Measurements from ENCODE around the gene IKZF5. TPM values are rescaled to one million over a fixed set of nuclear protein-coding genes. Genes with fewer than 3 reads are reported as not detected.

Gene IKZF5
- total RNA-seq, 1 donor from 2014 or later, result 10.5 TPM

DNA sequence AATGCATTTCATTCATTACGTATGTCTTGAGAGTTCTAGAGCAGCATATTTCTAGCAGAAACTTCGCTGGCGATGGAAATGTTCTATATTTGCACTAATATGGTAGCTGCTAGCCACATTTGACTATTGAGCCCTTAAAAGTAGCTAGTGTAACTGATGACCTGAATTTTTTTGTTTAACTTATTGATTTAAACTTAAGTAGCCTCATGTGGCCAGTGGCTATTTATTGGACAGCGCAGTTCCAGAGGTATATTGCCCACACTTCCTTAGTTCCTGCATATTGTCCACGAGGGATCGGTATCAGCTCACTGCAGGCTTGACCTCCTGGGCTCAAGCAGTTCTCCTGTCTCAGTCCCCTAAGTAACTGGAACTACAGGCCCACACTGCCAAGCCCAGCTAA lies 24.7 kb downstream of the IKZF5 start:
- Mint-ChIP-seq H3K36me3 (ENCODE audit: unreplicated experiment) (peaks cover 23% of the 10 kb centered on the region), H3K4me1 (ENCODE audit: unreplicated experiment) (peaks cover 16% of the 10 kb centered on the region), H3K4me3 (ENCODE audit: unreplicated experiment) (no peak overlapping the region), H3K27me3 (ENCODE audit: unreplicated experiment) (no peaks in the 10 kb centered on the region), H3K27ac (ENCODE audit: unreplicated experiment) (no peak overlapping the region), H3K9me3 (ENCODE audit: unreplicated experiment) (no peaks in the 10 kb centered on the region)
- TF ChIP-seq, protein P1, sequence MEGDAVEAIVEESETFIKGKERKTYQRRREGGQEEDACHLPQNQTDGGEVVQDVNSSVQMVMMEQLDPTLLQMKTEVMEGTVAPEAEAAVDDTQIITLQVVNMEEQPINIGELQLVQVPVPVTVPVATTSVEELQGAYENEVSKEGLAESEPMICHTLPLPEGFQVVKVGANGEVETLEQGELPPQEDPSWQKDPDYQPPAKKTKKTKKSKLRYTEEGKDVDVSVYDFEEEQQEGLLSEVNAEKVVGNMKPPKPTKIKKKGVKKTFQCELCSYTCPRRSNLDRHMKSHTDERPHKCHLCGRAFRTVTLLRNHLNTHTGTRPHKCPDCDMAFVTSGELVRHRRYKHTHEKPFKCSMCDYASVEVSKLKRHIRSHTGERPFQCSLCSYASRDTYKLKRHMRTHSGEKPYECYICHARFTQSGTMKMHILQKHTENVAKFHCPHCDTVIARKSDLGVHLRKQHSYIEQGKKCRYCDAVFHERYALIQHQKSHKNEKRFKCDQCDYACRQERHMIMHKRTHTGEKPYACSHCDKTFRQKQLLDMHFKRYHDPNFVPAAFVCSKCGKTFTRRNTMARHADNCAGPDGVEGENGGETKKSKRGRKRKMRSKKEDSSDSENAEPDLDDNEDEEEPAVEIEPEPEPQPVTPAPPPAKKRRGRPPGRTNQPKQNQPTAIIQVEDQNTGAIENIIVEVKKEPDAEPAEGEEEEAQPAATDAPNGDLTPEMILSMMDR (IDR thresholded peaks at IDR 0.05), result no peak
- DNase-seq (ENCODE audit: extremely low spot score, unreplicated experiment), result no peak

DNA sequence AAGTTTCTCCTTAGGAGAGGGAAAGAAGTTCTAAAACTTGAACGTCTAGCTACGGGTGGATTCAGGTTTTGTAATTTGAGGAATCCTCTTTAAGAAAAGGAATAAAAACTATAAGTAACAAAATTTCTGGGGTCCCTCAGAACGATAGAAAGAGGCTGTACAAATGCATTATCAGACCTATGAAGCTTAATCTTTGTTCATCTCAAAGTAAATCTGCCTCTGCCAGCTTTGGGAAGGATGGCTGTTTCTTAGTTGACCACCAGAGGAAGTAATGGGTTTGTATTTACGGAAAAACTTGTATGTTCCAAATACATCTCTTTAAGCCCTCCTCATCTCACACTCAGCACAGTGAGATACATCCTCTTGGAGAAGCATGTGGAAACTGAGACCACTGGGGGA lies 27.5 kb downstream of the IKZF5 start:
- DNase-seq (ENCODE audit: extremely low spot score, unreplicated experiment), result no peak
- TF ChIP-seq, protein P1 (IDR thresholded peaks at IDR 0.05), result peak; percentile 55
- Mint-ChIP-seq H3K4me3 (ENCODE audit: unreplicated experiment) (peak overlapping the region; percentile 84), H3K4me1 (ENCODE audit: unreplicated experiment) (peaks cover 16% of the 10 kb centered on the region), H3K9me3 (ENCODE audit: unreplicated experiment) (no peaks in the 10 kb centered on the region), H3K27ac (ENCODE audit: unreplicated experiment) (peak overlapping the region; percentile 63), H3K36me3 (ENCODE audit: unreplicated experiment) (peaks cover 10% of the 10 kb centered on the region), H3K27me3 (ENCODE audit: unreplicated experiment) (peaks cover 3% of the 10 kb centered on the region)

DNA sequence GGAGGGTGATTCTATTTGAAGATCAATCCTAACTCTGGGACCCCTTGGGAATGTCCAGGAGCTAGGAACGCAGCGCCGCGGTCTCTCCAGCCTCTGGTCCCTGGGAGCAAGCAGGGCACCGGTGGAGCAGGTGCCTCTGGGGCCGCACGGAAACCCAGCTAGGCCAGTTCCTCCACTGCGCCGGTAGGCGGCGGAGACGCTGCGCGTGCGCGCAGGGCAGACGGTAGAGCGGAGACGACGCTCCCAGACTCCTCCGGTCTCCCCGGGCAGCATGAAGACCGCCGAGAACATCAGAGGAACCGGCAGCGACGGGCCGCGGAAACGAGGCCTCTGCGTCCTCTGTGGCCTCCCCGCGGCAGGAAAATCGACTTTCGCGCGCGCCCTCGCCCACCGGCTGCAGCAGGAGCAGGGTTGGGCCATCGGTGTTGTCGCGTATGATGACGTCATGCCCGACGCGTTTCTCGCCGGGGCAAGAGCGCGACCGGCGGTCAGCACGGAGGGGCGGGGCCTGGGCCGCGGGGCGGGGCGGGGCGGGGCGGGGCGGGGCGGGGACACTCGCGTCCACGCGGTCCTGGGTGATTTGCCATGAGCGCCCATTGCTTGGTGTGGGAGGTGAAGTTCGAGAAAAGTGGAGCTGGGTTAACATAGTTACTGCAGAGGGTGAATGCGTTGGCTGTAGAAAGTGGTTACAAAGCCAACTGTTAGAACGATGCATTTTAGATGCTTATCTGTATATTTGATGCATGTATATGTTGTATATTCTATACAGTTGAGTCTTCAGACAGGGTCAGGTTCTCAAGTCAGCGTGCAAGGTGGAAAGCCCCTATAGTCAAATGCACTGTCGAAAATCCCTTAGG lies 28.2 kb downstream of the IKZF5 start, which contains the start of gene PSTK:
Gene PSTK (plus strand): TSS at position 193 of the 857 bp plus-strand sequence. CDS start 79 bp downstream, at position 272.
- DNase-seq (ENCODE audit: extremely low spot score, unreplicated experiment), result peak; percentile 95
- Mint-ChIP-seq H3K36me3 (ENCODE audit: unreplicated experiment) (peaks cover 9% of the 10 kb centered on the region), H3K27ac (ENCODE audit: unreplicated experiment) (peak within 1 kb of the TSS; percentile 92), H3K4me1 (ENCODE audit: unreplicated experiment) (peaks cover 16% of the 10 kb centered on the region), H3K27me3 (ENCODE audit: unreplicated experiment) (peaks cover 3% of the 10 kb centered on the region), H3K9me3 (ENCODE audit: unreplicated experiment) (no peaks in the 10 kb centered on the region), H3K4me3 (ENCODE audit: unreplicated experiment) (peak within 1 kb of the TSS; percentile 84)
- TF ChIP-seq, protein P1 (IDR thresholded peaks at IDR 0.05), result peak; percentile 92

DNA sequence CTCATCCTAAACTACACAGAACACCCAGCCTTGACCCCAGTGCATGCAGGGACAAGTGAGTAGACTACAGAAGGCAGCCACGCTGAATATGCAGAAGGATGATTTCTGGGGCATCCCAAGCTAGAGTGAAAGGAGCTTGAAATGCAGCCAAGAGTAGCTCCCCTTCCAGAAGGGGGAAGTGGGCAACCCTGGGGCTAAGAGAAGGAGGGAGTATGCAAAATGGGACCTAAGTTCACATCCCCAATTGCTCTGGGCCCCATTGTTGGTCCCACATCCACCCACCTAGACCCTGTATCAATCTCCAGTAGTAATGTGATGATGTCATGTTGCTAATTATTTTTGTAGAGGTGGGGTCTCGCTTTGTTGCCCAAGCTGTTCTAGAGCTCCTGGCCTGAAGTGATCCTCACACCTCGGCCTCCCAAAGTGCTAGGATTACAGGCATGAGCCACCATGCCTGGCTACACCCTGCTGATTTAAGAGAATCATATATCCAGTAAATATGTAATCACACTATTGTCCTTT lies 34.0 kb downstream of the IKZF5 start:
- DNase-seq (ENCODE audit: extremely low spot score, unreplicated experiment), result no peak
- Mint-ChIP-seq H3K27me3 (ENCODE audit: unreplicated experiment) (peaks cover 3% of the 10 kb centered on the region), H3K4me3 (ENCODE audit: unreplicated experiment) (no peak overlapping the region), H3K4me1 (ENCODE audit: unreplicated experiment) (no peaks in the 10 kb centered on the region), H3K27ac (ENCODE audit: unreplicated experiment) (no peak overlapping the region), H3K36me3 (ENCODE audit: unreplicated experiment) (no peaks in the 10 kb centered on the region), H3K9me3 (ENCODE audit: unreplicated experiment) (no peaks in the 10 kb centered on the region)
- TF ChIP-seq, protein P1 (IDR thresholded peaks at IDR 0.05), result no peak

DNA sequence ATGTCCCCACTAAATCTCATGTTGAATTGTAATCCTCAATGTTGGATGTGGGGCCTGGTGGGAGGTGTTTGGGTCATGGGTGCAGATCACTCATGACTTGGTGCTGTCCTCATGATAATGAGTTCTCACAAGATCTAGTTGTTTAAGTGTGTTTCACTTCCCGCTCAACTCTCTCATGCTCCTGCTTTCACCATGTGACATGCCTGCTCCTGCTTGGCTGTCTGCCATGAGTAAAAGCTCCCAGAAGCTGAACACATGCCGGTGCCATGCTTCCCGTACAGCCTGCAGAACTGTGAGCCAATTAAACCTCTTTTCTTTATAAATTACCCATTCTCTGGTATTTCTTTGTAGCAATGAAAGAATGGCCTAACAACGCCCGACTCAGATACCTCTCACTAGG lies 34.6 kb downstream of the IKZF5 start:
- Mint-ChIP-seq H3K27ac (ENCODE audit: unreplicated experiment) (no peak overlapping the region), H3K9me3 (ENCODE audit: unreplicated experiment) (peaks cover under 1% of the 10 kb centered on the region), H3K4me1 (ENCODE audit: unreplicated experiment) (no peaks in the 10 kb centered on the region), H3K27me3 (ENCODE audit: unreplicated experiment) (peaks cover 3% of the 10 kb centered on the region), H3K4me3 (ENCODE audit: unreplicated experiment) (no peak overlapping the region), H3K36me3 (ENCODE audit: unreplicated experiment) (no peaks in the 10 kb centered on the region)
- no peak for DNase-seq (ENCODE audit: extremely low spot score, unreplicated experiment)
- TF ChIP-seq, protein P1 (IDR thresholded peaks at IDR 0.05), result no peak

Data from osteocyte (in vitro differentiated cells).